ENCODE results near the gene PIMREG.

GRCh38 chr17:6454495-6455320 lies 10.5 kb downstream of the PIMREG start:
- no peak for TF ChIP-seq FOXM1 (IDR thresholded peaks at IDR 0.05; ENCODE audit: borderline replicate concordance)
- TF ChIP-seq FOXK2 (IDR thresholded peaks at IDR 0.05) = no peak
- no peak for TF ChIP-seq SP1 (IDR thresholded peaks at IDR 0.05)
- TF ChIP-seq CTBP1 (IDR thresholded peaks at IDR 0.05; ENCODE audit: borderline replicate concordance) = no peak
- TF ChIP-seq ELF4 (IDR thresholded peaks at IDR 0.05) = no peak
- TF ChIP-seq ARNT (IDR thresholded peaks at IDR 0.05) = no peak
- TF ChIP-seq FOXA1 (IDR thresholded peaks at IDR 0.05) = no peak
- TF ChIP-seq NFRKB (IDR thresholded peaks at IDR 0.05) = no peak
